ENCODE results near the gene PHOX2A.

GRCh38 chr11:72234514-72234830, 9.5 kb downstream of the PHOX2A start:
- TF ChIP-seq CTCF (IDR thresholded peaks at IDR 0.05) (no peak), POLR2A (IDR thresholded peaks at IDR 0.05) (no peak)
